PFSK-1 (cell line): Measurements from ENCODE around the gene CACNA1H.

Source experiments
- FOXP2 ChIP-seq: optimal IDR thresholded peaks from 2 replicates; pipeline ENCODE3; 2011; ENCODE audit warnings: borderline replicate concordance, control low read depth, inconsistent platforms; ENCODE audit not compliant: insufficient read depth; ENCODE audit errors: extremely low read length, extremely low read depth
- POLR2AphosphoS5 ChIP-seq: IDR thresholded peaks from 2 replicates; pipeline ENCODE4 v1.6.1; 2012; ENCODE audit warnings: low read depth, mild to moderate bottlenecking, control low read depth, low read length, moderate library complexity
- SIN3A ChIP-seq: IDR thresholded peaks from 2 replicates; pipeline ENCODE4 v1.6.1; 2012; ENCODE audit warnings: mild to moderate bottlenecking, low read length, moderate library complexity, borderline replicate concordance; ENCODE audit not compliant: insufficient read depth
- TAF1 ChIP-seq: IDR thresholded peaks from 2 replicates; pipeline ENCODE4 v1.6.1; 2012; ENCODE audit warnings: low read length, control low read depth, borderline replicate concordance; ENCODE audit not compliant: insufficient read depth
- TF ChIP-seq, protein P1 (sequence below), 2 experiments: IDR thresholded peaks; 2 replicates each; pipeline versions ENCODE4 v1.6.1 to v1.8.0; 2011 to 2012; ENCODE audit warnings: low read depth in 2 of 2, low read length in 2 of 2, control low read depth in 1 of 2, inconsistent platforms in 1 of 2, mild to moderate bottlenecking in 1 of 2, moderate library complexity in 1 of 2; ENCODE audit not compliant: insufficient read depth in 1 of 2

DNA sequence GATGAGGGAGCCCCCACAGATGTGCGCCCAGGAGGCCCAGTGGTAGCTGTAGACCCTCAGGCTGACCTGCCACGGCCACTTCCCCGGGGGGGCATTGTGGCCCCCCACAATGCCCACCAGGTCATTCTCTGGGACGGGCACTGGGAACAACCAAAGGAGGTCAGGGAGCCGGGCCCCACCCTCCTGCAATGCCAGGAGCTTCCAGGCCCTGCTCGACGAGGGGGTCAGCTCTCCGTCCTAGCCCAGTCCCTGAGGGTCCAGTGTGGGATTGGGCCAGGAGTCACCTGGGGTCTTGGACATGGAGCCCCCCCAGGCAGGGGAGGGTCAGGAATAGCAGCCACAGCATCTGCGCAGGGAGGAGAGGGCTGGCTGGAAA is 109.9 kb downstream of the CACNA1H start:
- TF ChIP-seq, protein P1, sequence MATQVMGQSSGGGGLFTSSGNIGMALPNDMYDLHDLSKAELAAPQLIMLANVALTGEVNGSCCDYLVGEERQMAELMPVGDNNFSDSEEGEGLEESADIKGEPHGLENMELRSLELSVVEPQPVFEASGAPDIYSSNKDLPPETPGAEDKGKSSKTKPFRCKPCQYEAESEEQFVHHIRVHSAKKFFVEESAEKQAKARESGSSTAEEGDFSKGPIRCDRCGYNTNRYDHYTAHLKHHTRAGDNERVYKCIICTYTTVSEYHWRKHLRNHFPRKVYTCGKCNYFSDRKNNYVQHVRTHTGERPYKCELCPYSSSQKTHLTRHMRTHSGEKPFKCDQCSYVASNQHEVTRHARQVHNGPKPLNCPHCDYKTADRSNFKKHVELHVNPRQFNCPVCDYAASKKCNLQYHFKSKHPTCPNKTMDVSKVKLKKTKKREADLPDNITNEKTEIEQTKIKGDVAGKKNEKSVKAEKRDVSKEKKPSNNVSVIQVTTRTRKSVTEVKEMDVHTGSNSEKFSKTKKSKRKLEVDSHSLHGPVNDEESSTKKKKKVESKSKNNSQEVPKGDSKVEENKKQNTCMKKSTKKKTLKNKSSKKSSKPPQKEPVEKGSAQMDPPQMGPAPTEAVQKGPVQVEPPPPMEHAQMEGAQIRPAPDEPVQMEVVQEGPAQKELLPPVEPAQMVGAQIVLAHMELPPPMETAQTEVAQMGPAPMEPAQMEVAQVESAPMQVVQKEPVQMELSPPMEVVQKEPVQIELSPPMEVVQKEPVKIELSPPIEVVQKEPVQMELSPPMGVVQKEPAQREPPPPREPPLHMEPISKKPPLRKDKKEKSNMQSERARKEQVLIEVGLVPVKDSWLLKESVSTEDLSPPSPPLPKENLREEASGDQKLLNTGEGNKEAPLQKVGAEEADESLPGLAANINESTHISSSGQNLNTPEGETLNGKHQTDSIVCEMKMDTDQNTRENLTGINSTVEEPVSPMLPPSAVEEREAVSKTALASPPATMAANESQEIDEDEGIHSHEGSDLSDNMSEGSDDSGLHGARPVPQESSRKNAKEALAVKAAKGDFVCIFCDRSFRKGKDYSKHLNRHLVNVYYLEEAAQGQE (IDR thresholded peaks at IDR 0.05; ENCODE audit: insufficient read depth in 1 of 2, low read depth in 2 of 2, low read length in 2 of 2), result no peak
- TF ChIP-seq POLR2AphosphoS5, result no peak
- TF ChIP-seq TAF1, result no peak
- no peak for TF ChIP-seq SIN3A
- TF ChIP-seq FOXP2, result no peak
